Right lobe of liver (tissue), 4 donors: ENCODE measurements around the gene RAD9A.

Experiments
- POLR2A ChIP-seq: fragments of 450-650 bp; IDR thresholded peaks from one replicate; pipeline ENCODE4 v1.6.1; 2017; ENCODE audit warnings: antibody characterized with exemption, mild to moderate bottlenecking
- TF ChIP-seq, protein P1 (sequence below), 4 donors: fragments of 200-600 bp in 3 of 4; fragments of 450-650 bp in 1 of 4; IDR thresholded peaks; one replicate each; pipeline versions ENCODE4 v1.5.1 to v1.8.0; 2016 to 2022; ENCODE audit warnings: antibody characterized with exemption in 4 of 4, mild to moderate bottlenecking in 2 of 4
- donor health status: DM: no; HTN: no; CAD: no.
- donor health status: DM: no; HTN: no; CAD: no.
- donor health status: DM: no; HTN: yes; CAD: no.

DNA sequence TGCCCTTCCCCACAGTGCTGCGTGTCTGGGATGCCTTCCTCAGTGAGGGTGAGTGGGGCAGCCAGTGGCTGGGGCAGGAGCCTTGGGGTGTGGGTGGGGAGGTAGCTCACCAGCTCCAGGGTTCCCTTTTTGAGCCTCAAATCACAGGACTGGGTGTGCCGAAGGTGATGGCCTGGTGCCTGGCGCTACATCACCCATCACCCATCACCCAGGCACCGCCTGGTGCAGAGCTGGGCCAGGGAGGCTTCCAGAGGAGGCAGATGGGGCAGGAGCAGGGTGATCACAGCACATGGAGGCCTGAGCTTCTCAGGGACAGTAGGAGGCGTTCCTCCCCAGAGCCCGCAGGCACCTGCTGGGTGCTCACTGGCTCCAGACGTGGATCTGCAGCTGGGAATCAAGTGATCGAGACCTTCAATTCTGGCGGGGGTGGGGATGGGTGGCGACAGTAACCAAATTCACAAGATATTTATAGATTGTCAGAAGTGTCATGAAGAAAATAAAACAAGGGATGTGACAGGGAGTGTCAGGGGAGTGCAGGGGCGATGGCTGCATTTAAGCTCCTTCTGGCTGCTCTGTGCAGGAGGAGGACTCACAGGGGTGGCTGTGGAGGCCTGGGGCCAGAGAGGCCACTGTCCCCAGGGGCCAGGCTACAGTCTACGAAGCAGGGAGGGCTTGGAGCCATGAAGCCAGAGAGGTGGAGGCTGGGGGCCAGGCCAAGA lies 15.3 kb downstream of the RAD9A start:
- TF ChIP-seq POLR2A = no peak
- TF ChIP-seq, protein P1, sequence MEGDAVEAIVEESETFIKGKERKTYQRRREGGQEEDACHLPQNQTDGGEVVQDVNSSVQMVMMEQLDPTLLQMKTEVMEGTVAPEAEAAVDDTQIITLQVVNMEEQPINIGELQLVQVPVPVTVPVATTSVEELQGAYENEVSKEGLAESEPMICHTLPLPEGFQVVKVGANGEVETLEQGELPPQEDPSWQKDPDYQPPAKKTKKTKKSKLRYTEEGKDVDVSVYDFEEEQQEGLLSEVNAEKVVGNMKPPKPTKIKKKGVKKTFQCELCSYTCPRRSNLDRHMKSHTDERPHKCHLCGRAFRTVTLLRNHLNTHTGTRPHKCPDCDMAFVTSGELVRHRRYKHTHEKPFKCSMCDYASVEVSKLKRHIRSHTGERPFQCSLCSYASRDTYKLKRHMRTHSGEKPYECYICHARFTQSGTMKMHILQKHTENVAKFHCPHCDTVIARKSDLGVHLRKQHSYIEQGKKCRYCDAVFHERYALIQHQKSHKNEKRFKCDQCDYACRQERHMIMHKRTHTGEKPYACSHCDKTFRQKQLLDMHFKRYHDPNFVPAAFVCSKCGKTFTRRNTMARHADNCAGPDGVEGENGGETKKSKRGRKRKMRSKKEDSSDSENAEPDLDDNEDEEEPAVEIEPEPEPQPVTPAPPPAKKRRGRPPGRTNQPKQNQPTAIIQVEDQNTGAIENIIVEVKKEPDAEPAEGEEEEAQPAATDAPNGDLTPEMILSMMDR (IDR thresholded peaks at IDR 0.05) = no peak
